HEK293T (cell line): ENCODE results near the gene ARL6.

Experiments
- BHLHE40 ChIP-seq: fragments of 450-650 bp; IDR thresholded peaks from 2 replicates; pipeline ENCODE4 v1.6.1; 2016; ENCODE audit warnings: mild to moderate bottlenecking, moderate library complexity, borderline replicate concordance
- ELF4 ChIP-seq: fragments of 450-650 bp; IDR thresholded peaks from 2 replicates; pipeline ENCODE4 v1.6.1; 2017; ENCODE audit warnings: antibody characterized with exemption
- FOXA1 ChIP-seq: fragments of 450-650 bp; IDR thresholded peaks from 2 replicates; pipeline ENCODE4 v1.6.1; 2016; ENCODE audit warnings: mild to moderate bottlenecking
- FOXM1 ChIP-seq: fragments of 450-650 bp; IDR thresholded peaks from 2 replicates; pipeline ENCODE4 v1.6.1; 2017; ENCODE audit warnings: mild to moderate bottlenecking, borderline replicate concordance
- PKNOX1 ChIP-seq: fragments of 450-650 bp; IDR thresholded peaks from 2 replicates; pipeline ENCODE4 v1.6.1; 2016
- SP1 ChIP-seq: fragments of 450-650 bp; IDR thresholded peaks from 2 replicates; pipeline ENCODE4 v1.6.1; 2017
- SUZ12 ChIP-seq: fragments of 450-650 bp; IDR thresholded peaks from 2 replicates; pipeline ENCODE4 v1.6.1; 2016; ENCODE audit warnings: mild to moderate bottlenecking

GRCh38 chr3:97831140-97831539 is 66.6 kb downstream of the ARL6 start:
- TF ChIP-seq FOXA1 (no peak), PKNOX1 (no peak), SP1 (no peak), ELF4 (no peak), SUZ12 (no peak), FOXM1 (no peak), BHLHE40 (no peak)
